ENCODE data around the gene MAD1L1.

DNA sequence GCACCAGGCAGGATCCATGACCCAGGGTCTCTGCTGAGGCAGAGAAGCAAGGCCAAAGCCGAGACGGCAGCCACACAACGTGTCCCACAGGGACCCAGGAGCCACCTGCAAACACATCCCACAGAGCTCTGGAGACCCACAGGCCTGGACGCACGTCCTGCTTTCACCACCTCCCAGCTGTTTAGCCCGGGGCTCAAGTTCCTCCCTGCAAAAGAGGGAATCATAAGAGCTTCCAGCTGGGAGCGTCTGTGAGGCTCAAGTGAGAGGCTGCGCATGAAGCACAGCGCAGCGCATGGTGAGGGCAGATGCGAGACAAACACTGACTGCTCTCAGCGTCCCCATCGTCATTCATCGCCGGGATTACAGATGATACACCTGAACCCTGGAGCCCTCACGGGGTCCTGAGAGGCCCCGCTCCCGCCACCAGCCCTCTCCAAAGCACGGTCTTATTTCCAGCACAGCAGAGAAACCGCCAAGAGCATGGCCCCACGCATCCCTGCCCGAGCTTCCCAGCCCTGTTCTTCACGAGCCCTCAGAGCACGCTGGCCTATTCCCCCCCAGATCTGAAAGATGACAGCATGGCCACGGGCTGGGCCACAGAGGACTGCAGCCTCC, 88.7 kb downstream of the MAD1L1 start:
- TF ChIP-seq POLR2A (IDR thresholded peaks at IDR 0.05) = no peak
- TF ChIP-seq, protein P1, sequence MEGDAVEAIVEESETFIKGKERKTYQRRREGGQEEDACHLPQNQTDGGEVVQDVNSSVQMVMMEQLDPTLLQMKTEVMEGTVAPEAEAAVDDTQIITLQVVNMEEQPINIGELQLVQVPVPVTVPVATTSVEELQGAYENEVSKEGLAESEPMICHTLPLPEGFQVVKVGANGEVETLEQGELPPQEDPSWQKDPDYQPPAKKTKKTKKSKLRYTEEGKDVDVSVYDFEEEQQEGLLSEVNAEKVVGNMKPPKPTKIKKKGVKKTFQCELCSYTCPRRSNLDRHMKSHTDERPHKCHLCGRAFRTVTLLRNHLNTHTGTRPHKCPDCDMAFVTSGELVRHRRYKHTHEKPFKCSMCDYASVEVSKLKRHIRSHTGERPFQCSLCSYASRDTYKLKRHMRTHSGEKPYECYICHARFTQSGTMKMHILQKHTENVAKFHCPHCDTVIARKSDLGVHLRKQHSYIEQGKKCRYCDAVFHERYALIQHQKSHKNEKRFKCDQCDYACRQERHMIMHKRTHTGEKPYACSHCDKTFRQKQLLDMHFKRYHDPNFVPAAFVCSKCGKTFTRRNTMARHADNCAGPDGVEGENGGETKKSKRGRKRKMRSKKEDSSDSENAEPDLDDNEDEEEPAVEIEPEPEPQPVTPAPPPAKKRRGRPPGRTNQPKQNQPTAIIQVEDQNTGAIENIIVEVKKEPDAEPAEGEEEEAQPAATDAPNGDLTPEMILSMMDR (IDR thresholded peaks at IDR 0.05) = no peak
